Measurements from ENCODE around the gene ANHX. TPM values are rescaled to one million over a fixed set of nuclear protein-coding genes. Genes with fewer than 3 reads are reported as not detected.

ANHX gene
- total and polyA plus RNA-seq, 2 donors (not counting 1 experiment from before 2014, with no cell fraction given): not detected

DNA sequence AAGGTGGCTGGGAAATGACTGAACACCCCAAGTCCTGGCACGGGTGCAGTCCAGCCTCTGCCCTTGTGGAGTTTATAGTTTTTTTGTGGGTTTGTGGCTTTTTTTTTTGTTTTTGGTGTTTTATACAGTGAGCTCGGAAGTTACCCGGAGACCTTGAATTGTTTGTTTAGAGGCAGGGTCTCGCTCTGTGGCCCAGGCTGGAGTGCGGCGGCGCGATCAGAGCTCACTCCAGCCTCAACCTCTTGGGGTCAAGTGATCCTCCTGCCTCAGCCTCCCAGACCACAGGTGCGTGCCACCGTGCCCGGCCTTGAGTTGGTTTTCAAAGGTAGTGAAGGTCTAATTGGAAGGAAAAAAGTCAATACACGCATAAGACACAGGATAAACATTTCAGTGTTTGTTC is 879 bp upstream of the ANHX start:
- no peaks in the 10 kb centered on the region for H3K27me3 ChIP-seq (ENCODE audit: control insufficient read depth, insufficient read depth, low read length)
- no peak overlapping the region for H3K4me2 ChIP-seq (ENCODE audit: extremely low read depth, insufficient read depth, low read length)
- no peak overlapping the region for H3K4me3 ChIP-seq (replicated peaks in 1 of 4; ENCODE audit: control extremely low read depth in 1 of 4, insufficient read depth in 1 of 4, low read depth in 3 of 4, low read length in 4 of 4)
- no peak overlapping the region for H3K9ac ChIP-seq (ENCODE audit: insufficient read depth, low read length)
- H3K27ac ChIP-seq (ENCODE audit: insufficient read depth, low read length): no peak overlapping the region
- H3K36me3 ChIP-seq (ENCODE audit: control insufficient read depth, insufficient read depth, low read length): no peaks in the 10 kb centered on the region
- TF ChIP-seq EZH2 (IDR thresholded peaks at IDR 0.05; ENCODE audit: low read length, missing control alignments): no peak
- TF ChIP-seq, protein P1, sequence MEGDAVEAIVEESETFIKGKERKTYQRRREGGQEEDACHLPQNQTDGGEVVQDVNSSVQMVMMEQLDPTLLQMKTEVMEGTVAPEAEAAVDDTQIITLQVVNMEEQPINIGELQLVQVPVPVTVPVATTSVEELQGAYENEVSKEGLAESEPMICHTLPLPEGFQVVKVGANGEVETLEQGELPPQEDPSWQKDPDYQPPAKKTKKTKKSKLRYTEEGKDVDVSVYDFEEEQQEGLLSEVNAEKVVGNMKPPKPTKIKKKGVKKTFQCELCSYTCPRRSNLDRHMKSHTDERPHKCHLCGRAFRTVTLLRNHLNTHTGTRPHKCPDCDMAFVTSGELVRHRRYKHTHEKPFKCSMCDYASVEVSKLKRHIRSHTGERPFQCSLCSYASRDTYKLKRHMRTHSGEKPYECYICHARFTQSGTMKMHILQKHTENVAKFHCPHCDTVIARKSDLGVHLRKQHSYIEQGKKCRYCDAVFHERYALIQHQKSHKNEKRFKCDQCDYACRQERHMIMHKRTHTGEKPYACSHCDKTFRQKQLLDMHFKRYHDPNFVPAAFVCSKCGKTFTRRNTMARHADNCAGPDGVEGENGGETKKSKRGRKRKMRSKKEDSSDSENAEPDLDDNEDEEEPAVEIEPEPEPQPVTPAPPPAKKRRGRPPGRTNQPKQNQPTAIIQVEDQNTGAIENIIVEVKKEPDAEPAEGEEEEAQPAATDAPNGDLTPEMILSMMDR (conservative IDR thresholded peaks at IDR 0.05 in 1 of 2, IDR thresholded peaks at IDR 0.05 in 1 of 2; ENCODE audit: low read depth in 1 of 2, low read length in 2 of 2): no peak
- H4K20me1 ChIP-seq (ENCODE audit: control insufficient read depth, extremely low read depth, insufficient read depth, low read length): no peaks in the 10 kb centered on the region
- DNase-seq (ENCODE audit: low read depth in 2 of 2): no peak
- H3K4me1 ChIP-seq (ENCODE audit: control insufficient read depth, extremely low read depth, insufficient read depth, low read length): no peaks in the 10 kb centered on the region
- H2AFZ ChIP-seq (ENCODE audit: low read length): no peak overlapping the region
- H3K79me2 ChIP-seq (ENCODE audit: control insufficient read depth, insufficient read depth, low read length): no peaks in the 10 kb centered on the region
- H3K9me3 ChIP-seq (ENCODE audit: control insufficient read depth, insufficient read depth, low read depth, low read length): no peaks in the 10 kb centered on the region

DNA sequence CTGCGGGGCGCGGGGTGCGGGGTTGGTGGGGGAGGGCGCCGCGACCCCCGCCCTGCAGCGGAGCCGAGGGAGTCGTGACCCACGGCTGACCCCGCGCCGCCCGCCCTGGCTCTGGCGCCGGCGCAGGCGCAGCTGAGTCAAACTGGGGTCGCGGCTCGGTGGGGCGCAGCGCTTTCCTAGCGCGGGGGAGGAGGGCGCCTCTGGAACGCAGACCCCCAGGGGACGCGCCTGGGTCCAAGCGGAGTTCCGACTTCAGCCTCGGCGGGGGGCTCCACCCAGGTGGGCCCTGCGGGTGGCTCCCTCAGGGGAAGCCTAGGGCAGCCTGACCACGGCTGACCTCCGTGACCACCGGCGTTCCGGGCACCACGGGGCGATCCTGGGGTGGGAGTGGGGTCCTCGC is 467 bp upstream of the ANHX start:
- no peak for TF ChIP-seq EZH2 (IDR thresholded peaks at IDR 0.05; ENCODE audit: low read length, missing control alignments)
- TF ChIP-seq, protein P1 (conservative IDR thresholded peaks at IDR 0.05 in 1 of 2, IDR thresholded peaks at IDR 0.05 in 1 of 2; ENCODE audit: low read depth in 1 of 2, low read length in 2 of 2): no peak
- Histone ChIP-seq H3K27ac (ENCODE audit: insufficient read depth, low read length) (no peak overlapping the region), H4K20me1 (ENCODE audit: control insufficient read depth, extremely low read depth, insufficient read depth, low read length) (no peaks in the 10 kb centered on the region), H3K9ac (ENCODE audit: insufficient read depth, low read length) (no peak overlapping the region), H3K27me3 (ENCODE audit: control insufficient read depth, insufficient read depth, low read length) (no peaks in the 10 kb centered on the region), H3K4me1 (ENCODE audit: control insufficient read depth, extremely low read depth, insufficient read depth, low read length) (no peaks in the 10 kb centered on the region), H3K4me3 (replicated peaks in 1 of 4; ENCODE audit: control extremely low read depth in 1 of 4, insufficient read depth in 1 of 4, low read depth in 3 of 4, low read length in 4 of 4) (no peak overlapping the region), H3K9me3 (ENCODE audit: control insufficient read depth, insufficient read depth, low read depth, low read length) (no peaks in the 10 kb centered on the region), H3K36me3 (ENCODE audit: control insufficient read depth, insufficient read depth, low read length) (no peaks in the 10 kb centered on the region), H3K79me2 (ENCODE audit: control insufficient read depth, insufficient read depth, low read length) (no peaks in the 10 kb centered on the region), H3K4me2 (ENCODE audit: extremely low read depth, insufficient read depth, low read length) (no peak overlapping the region), H2AFZ (ENCODE audit: low read length) (no peak overlapping the region)
- DNase-seq (ENCODE audit: low read depth in 2 of 2): no peak

DNA sequence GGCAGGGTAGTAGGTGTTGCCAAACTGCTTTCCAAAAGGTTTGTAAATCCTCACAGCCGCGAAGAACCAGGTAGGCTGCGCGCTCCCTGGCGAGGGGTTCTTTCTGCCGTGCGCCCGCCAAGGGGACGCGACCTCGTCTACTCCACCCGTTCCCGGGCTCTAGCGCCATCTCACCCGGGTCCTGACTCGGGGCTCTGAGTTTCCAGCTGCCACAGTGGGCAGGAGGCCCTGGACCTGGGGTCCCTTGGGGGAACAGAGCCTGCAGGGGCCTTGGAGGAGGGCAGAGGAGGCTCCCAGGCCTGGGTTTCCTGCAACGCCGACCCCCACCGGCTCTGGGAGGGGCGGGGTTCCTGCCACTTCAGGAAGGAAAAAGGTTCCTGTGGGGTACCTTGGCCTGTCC is 706 bp downstream of the ANHX start:
- Histone ChIP-seq H3K9me3 (ENCODE audit: control insufficient read depth, insufficient read depth, low read depth, low read length) (no peaks in the 10 kb centered on the region), H3K27me3 (ENCODE audit: control insufficient read depth, insufficient read depth, low read length) (no peaks in the 10 kb centered on the region), H4K20me1 (ENCODE audit: control insufficient read depth, extremely low read depth, insufficient read depth, low read length) (no peaks in the 10 kb centered on the region), H3K36me3 (ENCODE audit: control insufficient read depth, insufficient read depth, low read length) (no peaks in the 10 kb centered on the region), H3K79me2 (ENCODE audit: control insufficient read depth, insufficient read depth, low read length) (no peaks in the 10 kb centered on the region), H2AFZ (ENCODE audit: low read length) (no peak overlapping the region), H3K4me2 (ENCODE audit: extremely low read depth, insufficient read depth, low read length) (no peak overlapping the region), H3K9ac (ENCODE audit: insufficient read depth, low read length) (no peak overlapping the region), H3K27ac (ENCODE audit: insufficient read depth, low read length) (no peak overlapping the region), H3K4me1 (ENCODE audit: control insufficient read depth, extremely low read depth, insufficient read depth, low read length) (no peaks in the 10 kb centered on the region), H3K4me3 (replicated peaks in 1 of 4; ENCODE audit: control extremely low read depth in 1 of 4, insufficient read depth in 1 of 4, low read depth in 3 of 4, low read length in 4 of 4) (no peak overlapping the region)
- TF ChIP-seq, protein P1 (conservative IDR thresholded peaks at IDR 0.05 in 1 of 2, IDR thresholded peaks at IDR 0.05 in 1 of 2; ENCODE audit: low read depth in 1 of 2, low read length in 2 of 2): no peak
- no peak for TF ChIP-seq EZH2 (IDR thresholded peaks at IDR 0.05; ENCODE audit: low read length, missing control alignments)
- no peak for DNase-seq (ENCODE audit: low read depth in 2 of 2)

Data from fibroblast of lung (primary cell).